Naive thymus-derived CD4-positive, alpha-beta T cell (primary cell): ENCODE results near the gene ULBP1. TPM values are rescaled to one million over a fixed set of nuclear protein-coding genes. Genes with fewer than 3 reads are reported as not detected.
"Not testable (repeated sequence)": the region's sequence is repeated elsewhere in the genome, so short reads cannot be mapped to it uniquely, and the experiment has no call there.

Source experiments
- ATAC-seq: fragments of 150-1000 bp; cut with Tn5 transposase; 2 replicates; pipeline ENCODE4 v1.10.0; 2021; ENCODE audit warnings: mild to moderate bottlenecking, moderate library complexity
- CTCF ChIA-PET: fragments of 350-600 bp; sonication (Branson Sonifier 250); formaldehyde crosslinking; loops from one replicate; lab custom pipeline; 2021; ENCODE audit warnings: antibody characterized with exemption; lab: Charles Lee
- POLR2A ChIA-PET: fragments of 350-600 bp; sonication (Branson Sonifier 250); formaldehyde crosslinking; loops from one replicate; lab custom pipeline; 2021; ENCODE audit warnings: antibody characterized with exemption, inconsistent platforms; lab: Charles Lee
- DNase-seq, 9 donors: peaks; one replicate each; pipeline versions ENCODE4 v3.0.0 to v3.0.0-alpha.2; 2020 to 2022; ENCODE audit warnings: mixed read lengths in 1 of 9
- H3K27ac ChIP-seq: one replicate; pipeline ENCODE4 v1.7.0; 2013; ENCODE audit warnings: mild to moderate bottlenecking, low read depth, low read length, moderate library complexity
- H3K27me3 ChIP-seq, 2 donors: one replicate each; pipeline ENCODE4 v1.7.0; 2013; ENCODE audit warnings: low read length in 2 of 2, mild to moderate bottlenecking in 2 of 2, moderate library complexity in 2 of 2; ENCODE audit not compliant: control insufficient read depth in 2 of 2, insufficient read depth in 2 of 2
- H3K36me3 ChIP-seq, 3 experiments: 1 replicate in 2 of 3; 2 replicates in 1 of 3; pipeline ENCODE4 v1.7.0; 2013; ENCODE audit warnings: low read length in 3 of 3, mild to moderate bottlenecking in 3 of 3, moderate library complexity in 1 of 3; ENCODE audit not compliant: insufficient read depth in 3 of 3, control insufficient read depth in 2 of 3
- H3K4me1 ChIP-seq, 2 donors: one replicate each; pipeline ENCODE4 v1.7.0; 2013; ENCODE audit warnings: low read length in 2 of 2, mild to moderate bottlenecking in 2 of 2, moderate library complexity in 1 of 2; ENCODE audit not compliant: control insufficient read depth in 2 of 2, insufficient read depth in 2 of 2
- H3K4me3 ChIP-seq: 2 replicates; pipeline ENCODE4 v1.7.0; 2013; ENCODE audit warnings: mild to moderate bottlenecking, low read length
- H3K9me3 ChIP-seq, 3 experiments: 1 replicate in 2 of 3; 2 replicates in 1 of 3; pipeline ENCODE4 v1.7.0; 2013; ENCODE audit warnings: low read length in 3 of 3; ENCODE audit not compliant: control insufficient read depth in 2 of 3
- H3K27ac Mint-ChIP-seq, 9 donors: one replicate each; pipeline ENCODE4 v1.8.0; 2020 to 2022; ENCODE audit warnings: mixed read lengths in 9 of 9, mild to moderate bottlenecking in 8 of 9, moderate library complexity in 5 of 9, inconsistent platforms in 2 of 9
- H3K27me3 Mint-ChIP-seq, 5 donors: one replicate each; pipeline ENCODE4 v1.8.0; 2021 to 2022; ENCODE audit warnings: mixed read lengths in 5 of 5, mild to moderate bottlenecking in 1 of 5
- H3K36me3 Mint-ChIP-seq, 5 donors: one replicate each; pipeline ENCODE4 v1.8.0; 2020 to 2022; ENCODE audit warnings: mixed read lengths in 5 of 5, mild to moderate bottlenecking in 3 of 5, inconsistent platforms in 1 of 5
- H3K4me1 Mint-ChIP-seq, 7 donors: one replicate each; pipeline ENCODE4 v1.8.0; 2020 to 2022; ENCODE audit warnings: mixed read lengths in 7 of 7, mild to moderate bottlenecking in 3 of 7, inconsistent platforms in 1 of 7
- H3K4me3 Mint-ChIP-seq, 10 donors: one replicate each; pipeline ENCODE4 v1.8.0; 2020 to 2022; ENCODE audit warnings: mild to moderate bottlenecking in 10 of 10, mixed read lengths in 10 of 10, moderate library complexity in 6 of 10, inconsistent platforms in 2 of 10
- H3K9me3 Mint-ChIP-seq, 11 donors: one replicate each; pipeline ENCODE4 v1.8.0; 2020 to 2022; ENCODE audit warnings: mixed read lengths in 11 of 11, mild to moderate bottlenecking in 4 of 11, inconsistent platforms in 1 of 11, moderate library complexity in 1 of 11
- intact Hi-C, 2 donors: fragments of 100-400 bp; cut with micrococcal nuclease; formaldehyde crosslinking; loops; one replicate each; pipeline ENCODE4 v1.15.1; 2023
- polyA plus RNA-seq, 2 donors: library from polyadenylated mRNA; unstranded; fragments of 300-500 nt; fragmentation: Illumina TruSeq; gene quantifications; one replicate each; pipeline ENCODE4 v1.2.3, GENCODE V29; 2021
- total RNA-seq, 6 experiments: library from RNA in 5 of 6; stranded (reverse) in 5 of 6; gene quantifications; 1 replicate in 5 of 6; 2 replicates in 1 of 6; pipeline ENCODE4 v1.2.3 and lab custom pipeline; 2021 to 2026

Gene ULBP1
- total and polyA plus RNA-seq, 7 experiments from 2014 or later: 1.4 TPM; not detected in 6

GRCh38 chr6:149958124-149958523, 5.6 kb upstream of the ULBP1 start:
- H3K9me3 ChIP-seq, H3K36me3 Mint-ChIP-seq, DNase-seq, H3K27ac ChIP-seq, intact Hi-C loops, H3K4me3 Mint-ChIP-seq, H3K36me3 ChIP-seq, ATAC-seq, H3K4me1 ChIP-seq, H3K27ac Mint-ChIP-seq, H3K9me3 Mint-ChIP-seq, H3K4me3 ChIP-seq, POLR2A ChIA-PET, CTCF ChIA-PET: not testable (repeated sequence)
- Mint-ChIP-seq H3K4me1 (peaks cover 7 to 18% (median 9%) of the 10 kb centered on the region in 7 donors), H3K27me3 (peaks cover 58 to 80% (median 76%) of the 10 kb centered on the region in 5 donors)
- H3K27me3 ChIP-seq: peaks cover 6 to 28% of the 10 kb centered on the region in 2 donors

GRCh38 chr6:149959806-149960205, 3.9 kb upstream of the ULBP1 start:
- H3K36me3 ChIP-seq, H3K27ac ChIP-seq, H3K4me3 ChIP-seq, H3K36me3 Mint-ChIP-seq, H3K9me3 ChIP-seq, H3K27ac Mint-ChIP-seq, CTCF ChIA-PET, intact Hi-C loops, POLR2A ChIA-PET, H3K4me3 Mint-ChIP-seq, H3K9me3 Mint-ChIP-seq, ATAC-seq: not testable (repeated sequence)
- Histone ChIP-seq H3K27me3 (peaks cover 11 to 38% of the 10 kb centered on the region in 2 donors), H3K4me1 (peaks cover 7 to 19% of the 10 kb centered on the region in 2 donors)
- DNase-seq: peak in 1 of 9 donors; percentile 2
- Mint-ChIP-seq H3K4me1 (peaks cover 14 to 24% (median 21%) of the 10 kb centered on the region in 7 donors), H3K27me3 (peaks cover 71 to 88% (median 82%) of the 10 kb centered on the region in 5 donors)

DNA sequence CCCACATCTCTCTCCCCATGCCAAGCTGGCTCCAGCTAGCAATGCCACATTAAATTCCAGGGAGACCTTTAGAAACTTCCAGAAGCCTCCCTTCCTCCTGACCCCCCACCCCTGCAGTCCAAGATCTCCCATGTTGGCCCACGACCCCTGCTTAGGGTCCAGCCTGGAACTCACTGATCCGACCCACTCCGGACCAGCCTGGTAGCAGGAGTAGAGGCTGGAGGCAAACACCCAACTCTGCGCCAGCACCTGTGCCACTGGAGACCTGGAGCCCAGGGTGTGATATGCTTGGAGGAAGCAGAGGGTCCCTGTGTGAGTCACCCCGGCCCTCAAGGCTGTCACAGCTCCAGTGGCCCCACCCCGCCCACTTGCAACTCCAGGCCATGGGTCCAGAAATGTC, 3.3 kb upstream of the ULBP1 start:
- Mint-ChIP-seq H3K4me3 (no peak overlapping the region), H3K27ac (no peak overlapping the region), H3K27me3 (peaks cover 71 to 89% (median 82%) of the 10 kb centered on the region in 5 donors), H3K4me1 (peaks cover 14 to 24% (median 21%) of the 10 kb centered on the region in 7 donors), H3K9me3 (peaks cover 0 to 5% (median 0%) of the 10 kb centered on the region in 11 donors), H3K36me3 (peaks cover 0 to 3% (median 0%) of the 10 kb centered on the region in 5 donors)
- DNase-seq (no peak), ATAC-seq (no peak)
- intact Hi-C loops: no loop called here
- CTCF ChIA-PET: interaction anchor here (0.7 kb wide), 1 partner anchor 374 kb away, joined by 3 read pairs; no protein-coding TSS in a partner anchor
- H3K9me3 ChIP-seq: no peaks in the 10 kb centered on the region
- peaks cover 8 to 24% of the 10 kb centered on the region in 2 donors for H3K4me1 ChIP-seq
- no peak overlapping the region for H3K27ac ChIP-seq
- H3K27me3 ChIP-seq: peaks cover 15 to 43% of the 10 kb centered on the region in 2 donors
- no peaks in the 10 kb centered on the region for H3K36me3 ChIP-seq
- POLR2A ChIA-PET: no interaction called here
- no peak overlapping the region for H3K4me3 ChIP-seq

GRCh38 chr6:149961728-149962425, 1.9 kb upstream of the ULBP1 start:
- H3K27ac Mint-ChIP-seq: peak overlapping the region in 1 of 9 donors; percentile 5
- peak in 5 of 9 donors; percentile 20 to 47 (median 34) for DNase-seq
- H3K27me3 ChIP-seq: peaks cover 12 to 36% of the 10 kb centered on the region in 2 donors
- peaks cover 69 to 88% (median 80%) of the 10 kb centered on the region in 5 donors for H3K27me3 Mint-ChIP-seq
- CTCF ChIA-PET: no interaction called here
- intact Hi-C loops: loop anchor here in 1 of 2 donors (2.0 kb wide), 1 partner anchor 107 kb away; the partner anchor contains the start of gene ULBP3
- peak overlapping the region in 4 of 10 donors; percentile 5 to 45 (median 21) for H3K4me3 Mint-ChIP-seq
- H3K9me3 Mint-ChIP-seq: peaks cover 0 to 4% (median 0%) of the 10 kb centered on the region in 11 donors
- no peak overlapping the region for H3K4me3 ChIP-seq
- H3K36me3 Mint-ChIP-seq: peaks cover 0 to 3% (median 0%) of the 10 kb centered on the region in 5 donors
- H3K36me3 ChIP-seq: no peaks in the 10 kb centered on the region
- peak; percentile 39 for ATAC-seq
- H3K4me1 Mint-ChIP-seq: peaks cover 14 to 28% (median 23%) of the 10 kb centered on the region in 7 donors
- no peak overlapping the region for H3K27ac ChIP-seq
- POLR2A ChIA-PET: interaction anchor here (0.6 kb wide), 1 partner anchor 22 kb away, joined by 3 read pairs; no protein-coding TSS in a partner anchor
- peaks cover 8 to 24% of the 10 kb centered on the region in 2 donors for H3K4me1 ChIP-seq
- no peaks in the 10 kb centered on the region for H3K9me3 ChIP-seq

GRCh38 chr6:149962461-149963211, 1.1 kb upstream of the ULBP1 start:
- H3K4me3 Mint-ChIP-seq: peak overlapping the region; percentile 88 to 97 (median 92)
- Histone ChIP-seq H3K4me3 (peak overlapping the region; percentile 66), H3K9me3 (no peaks in the 10 kb centered on the region), H3K36me3 (no peaks in the 10 kb centered on the region), H3K27ac (no peak overlapping the region), H3K4me1 (peaks cover 8 to 24% of the 10 kb centered on the region in 2 donors), H3K27me3 (peaks cover 12 to 36% of the 10 kb centered on the region in 2 donors)
- ATAC-seq (no peak), DNase-seq (peak in 1 of 9 donors; percentile 20)
- ChIA-PET POLR2A (no interaction called here), CTCF (no interaction called here)
- intact Hi-C loops: loop anchor here (1.0 to 2.0 kb wide), 3 partner anchors 21 to 106 kb away; partner anchors contain the start of gene ULBP3 (in 1 of the 2)
- peaks cover 14 to 28% (median 23%) of the 10 kb centered on the region in 7 donors for H3K4me1 Mint-ChIP-seq
- peak overlapping the region in 2 of 9 donors; percentile 17 to 92 for H3K27ac Mint-ChIP-seq
- H3K36me3 Mint-ChIP-seq: peaks cover 0 to 3% (median 0%) of the 10 kb centered on the region in 5 donors
- H3K9me3 Mint-ChIP-seq: peaks cover 0 to 4% (median 0%) of the 10 kb centered on the region in 11 donors
- peaks cover 72 to 90% (median 86%) of the 10 kb centered on the region in 5 donors for H3K27me3 Mint-ChIP-seq

DNA sequence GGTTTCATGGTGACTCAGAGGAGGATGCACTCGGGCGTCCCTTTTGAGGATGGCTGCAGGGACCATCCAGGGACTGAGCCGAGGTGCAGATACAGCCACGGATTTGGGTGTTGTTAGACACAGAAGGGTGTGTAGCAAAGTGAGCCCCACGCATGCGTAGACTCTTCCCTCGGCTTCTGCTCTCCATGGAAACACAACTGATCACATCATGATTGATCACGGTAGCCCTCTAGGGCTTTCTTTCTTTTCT, 606 bp upstream of the ULBP1 start:
- Mint-ChIP-seq H3K4me1 (peaks cover 14 to 28% (median 23%) of the 10 kb centered on the region in 7 donors), H3K36me3 (peaks cover 0 to 3% (median 0%) of the 10 kb centered on the region in 5 donors), H3K4me3 (peak overlapping the region; percentile 88 to 97 (median 92)), H3K27ac (peak overlapping the region in 4 of 9 donors; percentile 48 to 92 (median 78)), H3K27me3 (peaks cover 71 to 89% (median 86%) of the 10 kb centered on the region in 5 donors), H3K9me3 (peaks cover 0 to 4% (median 0%) of the 10 kb centered on the region in 11 donors)
- DNase-seq: peak in 3 of 9 donors; percentile 25 to 37 (median 34)
- H3K4me1 ChIP-seq: peaks cover 8 to 24% of the 10 kb centered on the region in 2 donors
- no peaks in the 10 kb centered on the region for H3K9me3 ChIP-seq
- peak; percentile 8 for ATAC-seq
- CTCF ChIA-PET: no interaction called here
- intact Hi-C loops: loop anchor here (1.0 to 2.0 kb wide), 3 partner anchors 22 to 106 kb away; partner anchors contain the start of gene ULBP3 (in 1 of the 2)
- no peak overlapping the region for H3K27ac ChIP-seq
- POLR2A ChIA-PET: no interaction called here
- H3K4me3 ChIP-seq: peak overlapping the region; percentile 66
- H3K27me3 ChIP-seq: peaks cover 12 to 36% of the 10 kb centered on the region in 2 donors
- no peaks in the 10 kb centered on the region for H3K36me3 ChIP-seq
